Measurements from ENCODE around the gene F5.

Gene F5

GRCh38 chr1:169527001-169527400 is 59.3 kb downstream of the F5 start:
- TF ChIP-seq CTCF (IDR thresholded peaks at IDR 0.05; ENCODE audit: low read depth, low read length) = no peak
- H3K4me3 ChIP-seq (ENCODE audit: low read depth, low read length) = no peak overlapping the region

GRCh38 chr1:169526120-169526832 is 60.0 kb downstream of the F5 start:
- TF ChIP-seq CTCF (IDR thresholded peaks at IDR 0.05; ENCODE audit: low read depth, low read length) = no peak
- H3K4me3 ChIP-seq (ENCODE audit: low read depth, low read length) = no peak overlapping the region

GRCh38 chr1:169525391-169525790 is 60.9 kb downstream of the F5 start:
- TF ChIP-seq CTCF (IDR thresholded peaks at IDR 0.05; ENCODE audit: low read depth, low read length) = no peak
- H3K4me3 ChIP-seq (ENCODE audit: low read depth, low read length) = no peak overlapping the region

GRCh38 chr1:169523904-169524303 is 62.4 kb downstream of the F5 start:
- no peak for TF ChIP-seq CTCF (IDR thresholded peaks at IDR 0.05; ENCODE audit: low read depth, low read length)
- no peak overlapping the region for H3K4me3 ChIP-seq (ENCODE audit: low read depth, low read length)

- H3K4me3 ChIP-seq (ENCODE audit: low read depth, low read length) = no peak overlapping the region
- TF ChIP-seq CTCF (IDR thresholded peaks at IDR 0.05; ENCODE audit: low read depth, low read length) = no peak
Measured at GRCh38 chr1:169521226-169521625, 65.1 kb downstream of the F5 start.

GRCh38 chr1:169517558-169518186 is 68.6 kb downstream of the F5 start:
- no peak overlapping the region for H3K4me3 ChIP-seq (ENCODE audit: low read depth, low read length)
- no peak for TF ChIP-seq CTCF (IDR thresholded peaks at IDR 0.05; ENCODE audit: low read depth, low read length)

- no peak overlapping the region for H3K4me3 ChIP-seq (ENCODE audit: low read depth, low read length)
- no peak for TF ChIP-seq CTCF (IDR thresholded peaks at IDR 0.05; ENCODE audit: low read depth, low read length)
Measured at GRCh38 chr1:169515641-169516040, 70.6 kb downstream of the F5 start.

All from WI38 (cell line).